ENCODE data around the gene RALGPS1.

The RALGPS1 gene

GRCh38 chr9:126956917-126957686, 42.5 kb downstream of the RALGPS1 start:
- no peak overlapping the region for H3K27ac ChIP-seq (ENCODE audit: low read depth, low read length)
- H3K36me3 ChIP-seq (ENCODE audit: control insufficient read depth, insufficient read depth, low read length): no peaks in the 10 kb centered on the region
- no peak overlapping the region for H3K9ac ChIP-seq (ENCODE audit: low read depth, low read length)
- no peaks in the 10 kb centered on the region for H3K27me3 ChIP-seq (ENCODE audit: control insufficient read depth, insufficient read depth, low read length)
- H3K4me3 ChIP-seq (ENCODE audit: low read depth, low read length): no peak overlapping the region
- no peaks in the 10 kb centered on the region for H3K4me1 ChIP-seq (ENCODE audit: control insufficient read depth, insufficient read depth, low read length)
- H3K9me3 ChIP-seq (ENCODE audit: control insufficient read depth, insufficient read depth, low read length): no peaks in the 10 kb centered on the region

GRCh38 chr9:126957687-126958053, 43.1 kb downstream of the RALGPS1 start:
- no peaks in the 10 kb centered on the region for H3K9me3 ChIP-seq (ENCODE audit: control insufficient read depth, insufficient read depth, low read length)
- no peak overlapping the region for H3K9ac ChIP-seq (ENCODE audit: low read depth, low read length)
- no peaks in the 10 kb centered on the region for H3K36me3 ChIP-seq (ENCODE audit: control insufficient read depth, insufficient read depth, low read length)
- H3K27me3 ChIP-seq (ENCODE audit: control insufficient read depth, insufficient read depth, low read length): no peaks in the 10 kb centered on the region
- H3K27ac ChIP-seq (ENCODE audit: low read depth, low read length): no peak overlapping the region
- no peak overlapping the region for H3K4me3 ChIP-seq (ENCODE audit: low read depth, low read length)
- no peaks in the 10 kb centered on the region for H3K4me1 ChIP-seq (ENCODE audit: control insufficient read depth, insufficient read depth, low read length)

GRCh38 chr9:126959336-126959735, 44.8 kb downstream of the RALGPS1 start:
- H3K9me3 ChIP-seq (ENCODE audit: control insufficient read depth, insufficient read depth, low read length): no peaks in the 10 kb centered on the region
- H3K27me3 ChIP-seq (ENCODE audit: control insufficient read depth, insufficient read depth, low read length): no peaks in the 10 kb centered on the region
- H3K4me1 ChIP-seq (ENCODE audit: control insufficient read depth, insufficient read depth, low read length): no peaks in the 10 kb centered on the region
- no peak overlapping the region for H3K9ac ChIP-seq (ENCODE audit: low read depth, low read length)
- H3K36me3 ChIP-seq (ENCODE audit: control insufficient read depth, insufficient read depth, low read length): no peaks in the 10 kb centered on the region
- H3K4me3 ChIP-seq (ENCODE audit: low read depth, low read length): no peak overlapping the region
- H3K27ac ChIP-seq (ENCODE audit: low read depth, low read length): no peak overlapping the region

- Histone ChIP-seq H3K27me3 (ENCODE audit: control insufficient read depth, insufficient read depth, low read length) (no peaks in the 10 kb centered on the region), H3K27ac (ENCODE audit: low read depth, low read length) (no peak overlapping the region), H3K4me3 (ENCODE audit: low read depth, low read length) (no peak overlapping the region), H3K9ac (ENCODE audit: low read depth, low read length) (no peak overlapping the region), H3K36me3 (ENCODE audit: control insufficient read depth, insufficient read depth, low read length) (no peaks in the 10 kb centered on the region), H3K4me1 (ENCODE audit: control insufficient read depth, insufficient read depth, low read length) (peaks cover 3% of the 10 kb centered on the region), H3K9me3 (ENCODE audit: control insufficient read depth, insufficient read depth, low read length) (no peaks in the 10 kb centered on the region)
These were observed 45.3 kb downstream of the RALGPS1 start for GRCh38 chr9:126959917-126960316.

- Histone ChIP-seq H3K4me3 (ENCODE audit: low read depth, low read length) (no peak overlapping the region), H3K36me3 (ENCODE audit: control insufficient read depth, insufficient read depth, low read length) (no peaks in the 10 kb centered on the region), H3K9me3 (ENCODE audit: control insufficient read depth, insufficient read depth, low read length) (no peaks in the 10 kb centered on the region), H3K27me3 (ENCODE audit: control insufficient read depth, insufficient read depth, low read length) (no peaks in the 10 kb centered on the region), H3K27ac (ENCODE audit: low read depth, low read length) (no peak overlapping the region), H3K4me1 (ENCODE audit: control insufficient read depth, insufficient read depth, low read length) (peaks cover 12% of the 10 kb centered on the region), H3K9ac (ENCODE audit: low read depth, low read length) (no peak overlapping the region)
These were observed 47.8 kb downstream of the RALGPS1 start for GRCh38 chr9:126962336-126962735.

- Histone ChIP-seq H3K36me3 (ENCODE audit: control insufficient read depth, insufficient read depth, low read length) (no peaks in the 10 kb centered on the region), H3K9ac (ENCODE audit: low read depth, low read length) (no peak overlapping the region; the same call in 1 of the 2 replicates), H3K9me3 (ENCODE audit: control insufficient read depth, insufficient read depth, low read length) (no peaks in the 10 kb centered on the region), H3K4me1 (ENCODE audit: control insufficient read depth, insufficient read depth, low read length) (peaks cover 12% of the 10 kb centered on the region), H3K27ac (ENCODE audit: low read depth, low read length) (no peak overlapping the region), H3K4me3 (ENCODE audit: low read depth, low read length) (no peak overlapping the region), H3K27me3 (ENCODE audit: control insufficient read depth, insufficient read depth, low read length) (no peaks in the 10 kb centered on the region)
These were observed 50.5 kb downstream of the RALGPS1 start for GRCh38 chr9:126965077-126965476.

- H3K9me3 ChIP-seq (ENCODE audit: control insufficient read depth, insufficient read depth, low read length): no peaks in the 10 kb centered on the region
- no peaks in the 10 kb centered on the region for H3K36me3 ChIP-seq (ENCODE audit: control insufficient read depth, insufficient read depth, low read length)
- H3K27me3 ChIP-seq (ENCODE audit: control insufficient read depth, insufficient read depth, low read length): no peaks in the 10 kb centered on the region
- no peak overlapping the region for H3K9ac ChIP-seq (ENCODE audit: low read depth, low read length)
- H3K27ac ChIP-seq (ENCODE audit: low read depth, low read length): no peak overlapping the region
- peaks cover 12% of the 10 kb centered on the region for H3K4me1 ChIP-seq (ENCODE audit: control insufficient read depth, insufficient read depth, low read length)
- no peak overlapping the region for H3K4me3 ChIP-seq (ENCODE audit: low read depth, low read length)
These were observed 51.2 kb downstream of the RALGPS1 start for GRCh38 chr9:126965541-126966428.

GRCh38 chr9:126971261-126971660, 56.7 kb downstream of the RALGPS1 start:
- H3K27me3 ChIP-seq (ENCODE audit: control insufficient read depth, insufficient read depth, low read length): no peaks in the 10 kb centered on the region

GRCh38 chr9:126973651-126974529, 59.3 kb downstream of the RALGPS1 start:
- Histone ChIP-seq H3K4me3 (ENCODE audit: low read depth, low read length) (no peak overlapping the region), H3K9ac (ENCODE audit: low read depth, low read length) (no peak overlapping the region), H3K9me3 (ENCODE audit: control insufficient read depth, insufficient read depth, low read length) (no peaks in the 10 kb centered on the region), H3K27me3 (ENCODE audit: control insufficient read depth, insufficient read depth, low read length) (no peaks in the 10 kb centered on the region), H3K27ac (ENCODE audit: low read depth, low read length) (no peak overlapping the region), H3K4me1 (ENCODE audit: control insufficient read depth, insufficient read depth, low read length) (no peaks in the 10 kb centered on the region), H3K36me3 (ENCODE audit: control insufficient read depth, insufficient read depth, low read length) (0 out of 2 replicates have a peak, but pooled peaks cover 2% of the 10 kb centered on the region)

More at GRCh38 chr9:126971261-126971660, 56.7 kb downstream of the RALGPS1 start:
- no peaks in the 10 kb centered on the region for H3K9me3 ChIP-seq (ENCODE audit: control insufficient read depth, insufficient read depth, low read length)
- 0 out of 2 replicates have a peak, but pooled peaks cover 2% of the 10 kb centered on the region for H3K36me3 ChIP-seq (ENCODE audit: control insufficient read depth, insufficient read depth, low read length)
- no peak overlapping the region for H3K4me3 ChIP-seq (ENCODE audit: low read depth, low read length)
- H3K9ac ChIP-seq (ENCODE audit: low read depth, low read length): no peak overlapping the region
- no peaks in the 10 kb centered on the region for H3K4me1 ChIP-seq (ENCODE audit: control insufficient read depth, insufficient read depth, low read length)
- H3K27ac ChIP-seq (ENCODE audit: low read depth, low read length): no peak overlapping the region

GRCh38 chr9:126974594-126974993, 60.0 kb downstream of the RALGPS1 start:
- Histone ChIP-seq H3K4me1 (ENCODE audit: control insufficient read depth, insufficient read depth, low read length) (no peaks in the 10 kb centered on the region), H3K36me3 (ENCODE audit: control insufficient read depth, insufficient read depth, low read length) (0 out of 2 replicates have a peak, but pooled peaks cover 2% of the 10 kb centered on the region), H3K9ac (ENCODE audit: low read depth, low read length) (no peak overlapping the region), H3K9me3 (ENCODE audit: control insufficient read depth, insufficient read depth, low read length) (no peaks in the 10 kb centered on the region), H3K4me3 (ENCODE audit: low read depth, low read length) (no peak overlapping the region), H3K27me3 (ENCODE audit: control insufficient read depth, insufficient read depth, low read length) (no peaks in the 10 kb centered on the region), H3K27ac (ENCODE audit: low read depth, low read length) (no peak overlapping the region)
